HG03045 (cell line): Measurements from ENCODE around the gene OR7A5.
"Not testable (repeated sequence)": the region's sequence is repeated elsewhere in the genome, so short reads cannot be mapped to it uniquely, and the experiment has no call there.

Source experiments
- ATAC-seq: cut with Tn5 transposase; IDR thresholded peaks from one replicate; pipeline ENCODE4 v1.9.1; 2021; ENCODE audit warnings: mild to moderate bottlenecking, moderate library complexity; ENCODE audit not compliant: unreplicated experiment

Gene OR7A5

GRCh38 chr19:14835011-14835410, at the start of gene OR7A5, which contains the start of gene OR7C1:
Gene OR7A5, minus strand, starts transcription at chr19:14835185. Its CDS starts 6,944 bp downstream, at chr19:14828241.
Gene OR7C1, minus strand, starts transcription at chr19:14835185. Its CDS starts 35,049 bp downstream, at chr19:14800136.
- no peak for ATAC-seq

GRCh38 chr19:14871619-14872230, 36.7 kb upstream of the OR7A5 start:
- ATAC-seq = no peak

- ATAC-seq = no peak
These were observed 33.5 kb upstream of the OR7A5 start for GRCh38 chr19:14868497-14868896.

- no peak for ATAC-seq
These were observed 13.8 kb upstream of the OR7A5 start, which contains the start of gene OR7A10 for GRCh38 chr19:14848822-14849221. Gene OR7A10, minus strand, starts transcription at chr19:14848922. Its CDS starts 7,045 bp downstream, at chr19:14841877.

GRCh38 chr19:14843578-14843977, 8.6 kb upstream of the OR7A5 start:
- ATAC-seq = no peak

GRCh38 chr19:14843169-14843568, 8.2 kb upstream of the OR7A5 start:
- no peak for ATAC-seq

- ATAC-seq = no peak
These were observed 5.2 kb upstream of the OR7A5 start for GRCh38 chr19:14840206-14840605.

- no peak for ATAC-seq
These were observed 2.4 kb upstream of the OR7A5 start for GRCh38 chr19:14837391-14837790.

- ATAC-seq = no peak
These were observed 4.3 kb downstream of the OR7A5 start for GRCh38 chr19:14830702-14831101.

- no peak for ATAC-seq
These were observed 9.0 kb downstream of the OR7A5 start for GRCh38 chr19:14826006-14826405.

GRCh38 chr19:14821937-14822336, 13.0 kb downstream of the OR7A5 start:
- ATAC-seq = no peak

GRCh38 chr19:14818588-14818987, 16.4 kb downstream of the OR7A5 start:
- no peak for ATAC-seq

GRCh38 chr19:14817052-14817451, 17.9 kb downstream of the OR7A5 start:
- no peak for ATAC-seq

- ATAC-seq = no peak
These were observed 19.9 kb downstream of the OR7A5 start for GRCh38 chr19:14814982-14815652.

- no peak for ATAC-seq
These were observed 25.5 kb downstream of the OR7A5 start for GRCh38 chr19:14809272-14810057.

GRCh38 chr19:14804765-14805164, 30.2 kb downstream of the OR7A5 start:
- no peak for ATAC-seq

- ATAC-seq = no peak
These were observed 36.2 kb downstream of the OR7A5 start for GRCh38 chr19:14798760-14799159.

GRCh38 chr19:14796021-14796420, 39.0 kb downstream of the OR7A5 start:
- no peak for ATAC-seq

GRCh38 chr19:14795078-14795721, 39.8 kb downstream of the OR7A5 start:
- no peak for ATAC-seq

GRCh38 chr19:14792250-14792649, 42.7 kb downstream of the OR7A5 start:
- not testable (repeated sequence) for ATAC-seq

GRCh38 chr19:14786421-14786851, 48.5 kb downstream of the OR7A5 start:
- no peak for ATAC-seq
